Stimulated activated CD4-positive, alpha-beta T cell treated with anti-CD3 and anti-CD28 coated beads, Interleukin-2, amount 100 ng/mL, for 24 hours (primary cell): Measurements from ENCODE around the gene IRF2.
A peak's percentile ranks its signal among the peaks of the same experiment; 100 is the strongest.

Experiments
- DNase-seq, 2 donors: peaks; one replicate each; pipeline ENCODE4 v3.0.0-alpha.2; 2020

The IRF2 gene

DNA sequence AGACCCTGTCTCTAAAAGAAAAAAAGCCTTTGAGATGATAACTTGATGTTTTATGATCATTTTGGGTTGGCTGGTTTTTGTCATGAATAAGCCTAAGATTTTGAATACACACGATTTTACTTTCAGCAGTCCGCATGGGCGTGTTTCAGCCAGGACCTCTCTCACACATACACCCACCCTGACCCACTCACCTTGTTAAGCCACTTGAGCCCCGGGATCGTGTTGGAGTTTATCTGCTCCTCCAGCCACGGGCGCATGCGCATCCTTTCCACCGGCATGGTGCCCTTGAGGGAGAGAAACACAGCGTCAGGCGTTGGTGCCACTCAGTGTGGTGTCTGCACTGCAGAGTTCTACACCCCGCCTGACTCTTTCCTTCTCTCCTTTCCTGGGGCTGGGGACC, 45.6 kb downstream of the IRF2 start:
- no peak for DNase-seq

DNA sequence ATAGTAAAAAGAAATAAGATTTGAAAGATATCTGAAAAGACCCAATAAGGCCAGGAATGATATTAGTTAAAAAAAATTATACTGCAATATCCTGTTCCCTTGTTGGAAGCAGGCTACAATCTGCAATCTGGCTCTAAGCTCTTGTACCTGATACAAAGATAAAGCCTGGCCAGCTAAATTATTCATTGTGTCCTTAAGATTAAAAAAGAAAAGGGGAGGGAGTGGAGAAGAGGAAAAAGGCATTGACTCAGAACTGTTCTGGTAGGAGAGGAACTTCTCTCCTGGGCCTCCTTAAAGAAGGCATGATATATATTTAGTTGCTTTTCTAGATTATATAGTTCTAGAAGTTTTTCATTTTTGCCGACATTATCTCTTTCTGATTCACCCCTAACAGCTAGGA, 46.7 kb downstream of the IRF2 start:
- DNase-seq, result no peak

DNA sequence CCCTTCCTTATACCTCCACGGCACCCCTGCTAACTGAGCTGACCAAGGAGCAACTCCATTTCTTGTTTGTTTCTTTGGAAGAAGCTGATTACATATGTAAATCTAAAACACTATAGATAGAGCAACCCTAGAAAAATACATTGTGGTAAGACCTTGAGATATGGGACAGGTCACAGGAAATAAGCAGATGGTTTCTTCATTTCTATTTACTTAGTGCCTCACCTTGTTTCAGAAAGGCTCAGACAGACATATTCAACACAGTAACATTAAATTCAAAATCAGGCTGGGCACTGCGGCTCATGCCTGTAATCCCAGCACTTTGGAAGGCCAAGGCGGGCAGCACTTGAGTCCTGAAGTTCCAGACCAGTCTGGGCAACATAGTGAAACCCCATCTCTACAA, 47.3 kb downstream of the IRF2 start:
- DNase-seq, result no peak

DNA sequence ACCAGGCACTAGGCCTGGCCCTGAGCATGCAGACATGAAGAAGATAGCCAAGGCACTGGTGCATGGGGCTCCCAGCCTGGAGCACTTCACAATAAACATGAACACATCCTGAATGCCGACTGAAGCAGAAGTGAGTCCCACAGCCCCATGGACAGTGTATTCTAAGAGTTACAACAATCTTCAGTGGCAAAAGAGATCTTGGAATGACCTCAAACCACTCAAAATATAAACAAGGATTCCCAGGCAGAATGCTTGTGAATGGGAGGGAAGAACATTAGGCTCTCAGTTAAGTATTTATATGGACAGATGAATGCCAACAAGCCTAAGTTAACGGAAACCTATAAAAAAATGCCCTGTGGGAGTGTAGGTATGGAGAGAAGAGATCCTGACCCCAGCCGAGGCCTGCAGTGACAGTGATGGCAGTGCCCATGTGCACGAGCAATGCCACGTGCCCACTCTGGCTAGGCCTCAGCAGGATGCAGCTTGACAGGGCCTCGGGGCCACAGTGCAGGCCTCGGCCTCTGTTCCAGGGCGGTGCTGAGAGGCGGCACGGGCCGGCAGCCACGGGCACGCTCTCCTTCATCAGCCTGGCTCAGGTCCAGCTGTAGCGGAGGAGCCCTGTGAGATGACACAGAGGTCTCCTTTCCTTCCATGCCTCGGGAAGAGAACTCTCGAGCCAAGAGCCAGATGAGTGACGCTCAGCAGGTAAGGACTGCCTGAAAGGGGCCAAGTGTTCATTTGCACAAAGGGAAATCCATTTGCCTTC, 49.2 kb downstream of the IRF2 start:
- no peak for DNase-seq

DNA sequence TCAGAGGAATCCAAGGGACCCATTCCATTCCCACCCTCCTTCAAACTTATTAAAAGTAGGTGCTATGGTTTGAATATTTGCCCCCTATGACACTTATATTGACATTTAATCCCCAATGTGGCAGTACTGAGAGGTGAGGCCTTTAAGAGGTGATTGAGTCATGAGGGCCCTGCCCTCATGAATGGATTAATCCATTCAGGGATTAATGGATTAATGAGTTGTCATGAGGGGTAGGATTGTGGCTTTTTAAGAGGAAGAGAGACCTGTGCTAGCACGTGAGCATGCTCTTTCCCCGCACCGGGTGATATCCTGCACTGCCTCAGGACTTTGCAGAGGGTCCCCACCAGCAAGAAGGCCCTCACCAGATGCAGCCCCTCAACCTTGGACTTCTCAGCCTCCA, 50.1 kb downstream of the IRF2 start:
- DNase-seq, result no peak

DNA sequence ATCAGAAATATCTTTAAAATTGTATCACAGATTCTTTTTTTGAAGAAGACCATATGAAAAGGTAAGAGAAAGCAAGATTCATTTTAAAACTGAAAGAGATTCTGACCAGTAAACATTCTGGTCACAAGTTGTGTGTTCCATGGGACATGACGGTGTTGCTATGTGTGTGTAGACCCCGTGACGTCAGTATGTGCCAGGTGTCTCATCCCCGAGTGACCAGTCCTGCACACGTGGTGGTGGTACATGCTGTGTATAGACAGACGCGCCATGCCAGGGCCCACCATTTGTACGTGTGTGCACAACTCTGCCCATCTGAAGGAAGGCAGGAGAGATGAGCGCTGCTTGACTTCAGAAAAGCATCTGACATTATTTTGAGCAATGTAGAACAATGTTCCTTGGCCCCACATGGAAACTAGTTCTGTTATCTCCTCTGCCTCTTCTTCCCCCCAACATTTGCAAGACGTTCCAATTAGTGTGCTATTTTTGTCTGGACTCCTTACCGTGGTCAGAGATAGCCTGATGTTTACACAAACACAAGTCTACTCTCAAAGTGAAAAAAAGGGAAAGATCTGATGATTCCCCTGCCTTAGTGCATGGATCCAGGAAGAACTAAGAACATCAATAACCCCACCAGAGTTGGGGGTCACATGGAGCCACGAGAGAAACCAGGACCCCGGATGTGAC, 51.2 kb downstream of the IRF2 start:
- no peak for DNase-seq

DNA sequence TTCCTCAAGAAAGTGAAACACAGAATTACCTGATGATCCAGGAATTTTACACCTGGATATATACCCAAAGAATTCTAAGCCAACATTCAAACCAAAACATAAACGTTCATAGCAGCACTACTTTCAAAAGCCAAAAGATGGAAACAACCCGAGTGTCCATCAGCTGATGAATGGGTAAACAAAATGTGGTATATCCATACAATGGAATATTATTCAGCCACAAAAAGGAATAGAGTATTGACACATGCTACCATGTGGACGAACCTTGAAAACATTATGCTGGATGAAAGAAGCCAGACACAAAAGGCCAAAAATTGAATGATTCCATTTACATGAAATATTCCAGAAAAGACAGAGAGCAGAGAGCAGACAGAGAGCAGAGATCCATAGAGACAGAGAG, 52.0 kb downstream of the IRF2 start:
- DNase-seq, result no peak

DNA sequence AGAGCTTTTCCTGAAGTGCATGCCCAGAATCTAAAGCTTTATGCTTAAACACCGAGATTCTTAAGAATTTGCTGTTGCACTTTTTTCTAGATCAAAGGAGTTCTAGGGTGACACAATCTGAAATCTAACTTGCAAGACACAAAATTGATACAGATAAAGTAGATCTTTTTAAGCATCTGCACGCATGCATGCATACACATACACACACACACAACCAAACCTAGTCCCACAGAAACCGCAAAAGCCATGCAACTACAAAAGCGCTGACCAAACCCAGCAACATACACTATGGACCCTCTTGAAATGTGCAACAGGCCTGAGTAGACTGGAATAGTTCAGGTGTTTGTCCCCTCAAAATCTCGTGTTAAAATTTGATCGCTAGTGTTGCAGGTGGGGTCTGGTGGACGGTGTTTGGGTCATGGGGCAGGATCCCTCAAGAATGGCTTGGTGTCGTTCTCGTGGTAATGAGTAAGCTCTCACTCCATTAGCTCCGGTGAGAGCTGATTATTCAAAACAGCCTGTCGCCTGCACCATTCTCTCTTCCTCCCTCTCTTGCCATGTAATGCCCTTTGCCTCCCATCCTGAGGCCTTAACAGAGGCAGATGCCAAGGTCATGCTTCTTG, 52.7 kb downstream of the IRF2 start:
- peak in 1 of 2 donors; percentile 12 for DNase-seq

DNA sequence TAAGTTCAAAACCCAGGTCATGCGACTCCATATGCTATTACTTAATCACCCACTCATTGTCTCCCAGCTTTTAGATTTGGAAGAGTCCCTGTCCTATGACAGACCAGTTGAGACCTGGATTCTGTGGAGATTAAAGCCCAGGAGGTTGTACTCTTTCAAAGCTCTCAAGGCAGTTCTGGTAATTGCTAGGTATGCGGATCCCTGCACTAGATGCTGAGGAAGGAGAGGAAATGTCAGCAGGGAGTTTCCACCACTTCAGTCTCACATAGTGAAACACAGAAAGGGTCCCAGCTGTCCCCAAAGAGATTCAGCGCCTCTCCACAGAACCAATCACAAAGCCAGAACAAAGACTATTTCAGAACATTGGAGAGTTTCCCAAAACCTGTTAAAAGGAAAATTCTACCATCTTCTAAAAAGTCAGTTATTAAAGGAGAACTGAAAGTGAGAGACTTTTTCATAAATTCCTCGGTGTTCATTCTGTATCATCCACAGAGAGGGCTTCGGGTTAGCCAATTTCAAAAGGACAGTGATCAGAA, 53.4 kb downstream of the IRF2 start:
- no peak for DNase-seq

DNA sequence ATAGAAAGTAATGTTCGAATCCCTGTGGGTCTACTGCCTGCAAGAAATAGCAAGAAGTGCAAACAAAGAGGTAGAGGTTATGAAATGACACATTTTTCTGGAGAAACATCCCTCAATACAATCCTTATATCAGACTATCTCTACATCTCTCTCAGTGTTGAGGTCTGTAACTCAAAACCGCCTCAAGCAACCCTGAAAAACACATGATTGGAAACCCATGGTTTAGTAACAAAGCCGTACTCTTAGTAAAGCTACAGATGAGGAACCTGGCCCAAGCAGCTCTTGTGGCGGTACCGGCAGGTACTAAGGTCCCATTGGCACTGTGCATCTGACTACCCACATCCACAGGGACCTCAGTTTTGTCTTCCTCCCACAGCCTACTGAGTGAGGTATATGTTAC, 53.9 kb downstream of the IRF2 start:
- peak in 1 of 2 donors; percentile 21 for DNase-seq

DNA sequence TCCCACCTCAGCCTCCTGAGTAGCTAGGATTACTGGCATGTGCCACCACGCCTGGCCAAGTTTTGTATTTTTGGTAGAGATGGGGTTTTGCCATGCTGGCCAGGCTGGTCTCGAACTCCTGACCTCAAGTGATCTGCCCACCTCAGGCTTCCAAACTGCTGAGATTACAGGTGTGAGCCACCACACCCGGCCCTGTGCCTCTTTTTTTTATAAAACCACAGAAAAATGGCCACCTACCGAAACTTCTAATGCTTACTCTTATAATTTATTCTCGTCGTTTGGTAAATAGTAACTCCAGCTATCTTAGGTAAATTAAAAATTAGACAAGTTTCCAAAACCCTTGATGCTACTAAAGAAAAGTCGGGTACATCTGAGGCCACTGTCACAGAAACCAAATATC, 54.4 kb downstream of the IRF2 start:
- DNase-seq, result no peak

DNA sequence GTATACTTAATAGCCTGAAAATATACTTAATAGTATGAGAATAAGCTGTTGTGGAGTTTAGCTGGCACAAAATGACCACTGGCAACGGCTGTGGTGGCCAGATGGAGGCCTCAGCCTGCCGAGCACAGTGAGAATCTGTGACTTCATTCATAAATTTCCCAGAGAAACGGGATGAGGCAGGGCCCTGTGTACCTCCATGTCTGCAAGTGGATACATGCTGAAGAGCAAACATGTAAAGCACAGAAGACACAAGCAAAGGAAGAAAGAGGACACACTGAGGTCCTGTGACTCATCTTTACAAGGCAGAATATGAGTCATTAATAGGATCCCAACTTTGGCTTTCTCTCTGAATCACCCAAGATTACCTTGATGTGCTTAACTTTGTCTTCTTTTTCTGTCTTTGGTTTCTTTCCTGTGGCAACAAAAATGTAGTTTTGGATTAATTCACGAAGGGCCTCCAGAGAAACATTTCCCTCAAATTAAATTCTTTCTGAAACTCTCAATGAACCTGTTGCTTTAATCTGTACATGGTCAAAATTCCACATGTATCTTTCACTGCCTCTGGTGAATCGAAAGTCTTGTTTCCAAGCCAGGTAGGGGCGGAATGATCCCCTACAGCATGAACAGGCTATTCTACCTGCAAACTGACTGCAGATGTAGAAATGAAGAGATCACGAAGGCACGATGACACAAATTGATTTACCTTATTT, 56.4 kb downstream of the IRF2 start:
- peak in 1 of 2 donors; percentile 11 for DNase-seq

DNA sequence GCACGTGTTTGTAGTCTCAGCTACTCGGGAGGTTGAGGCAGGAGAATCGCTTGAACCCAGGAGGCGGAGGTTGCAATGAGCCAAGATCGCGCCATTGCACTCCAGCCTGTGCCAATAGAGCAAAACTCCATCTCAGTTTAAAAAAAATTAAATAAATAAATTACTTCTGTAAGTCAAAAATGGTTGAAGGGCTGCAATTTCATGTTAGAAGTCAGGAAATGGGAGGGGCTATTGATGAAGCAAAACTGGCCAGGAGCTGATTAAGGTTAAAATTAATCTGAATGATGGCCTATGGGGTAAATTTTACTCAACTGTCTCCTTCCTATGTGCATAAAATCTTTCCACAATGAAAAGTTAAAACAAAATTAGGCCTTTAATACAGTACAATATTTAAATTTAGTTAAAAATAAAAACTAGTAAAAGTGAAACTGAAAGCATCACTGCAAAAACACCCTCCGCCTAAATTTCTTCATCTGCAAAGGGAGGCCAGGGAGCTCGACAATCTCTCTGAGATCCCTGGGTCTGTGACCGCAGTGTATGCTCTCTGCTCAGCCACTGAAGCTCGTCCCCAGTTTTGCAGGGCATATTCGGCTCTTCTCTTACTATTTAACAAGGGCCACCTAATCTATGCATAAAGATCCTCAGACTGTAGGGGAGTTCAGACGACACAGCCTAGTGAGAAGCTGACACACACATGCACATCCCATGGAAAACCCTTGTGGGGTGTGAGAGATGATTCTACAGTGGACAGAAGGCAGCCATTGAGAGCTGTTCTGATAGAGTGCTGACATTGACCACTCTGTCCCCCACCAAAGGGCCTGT, 57.2 kb downstream of the IRF2 start:
- DNase-seq, result peak; percentile 49

DNA sequence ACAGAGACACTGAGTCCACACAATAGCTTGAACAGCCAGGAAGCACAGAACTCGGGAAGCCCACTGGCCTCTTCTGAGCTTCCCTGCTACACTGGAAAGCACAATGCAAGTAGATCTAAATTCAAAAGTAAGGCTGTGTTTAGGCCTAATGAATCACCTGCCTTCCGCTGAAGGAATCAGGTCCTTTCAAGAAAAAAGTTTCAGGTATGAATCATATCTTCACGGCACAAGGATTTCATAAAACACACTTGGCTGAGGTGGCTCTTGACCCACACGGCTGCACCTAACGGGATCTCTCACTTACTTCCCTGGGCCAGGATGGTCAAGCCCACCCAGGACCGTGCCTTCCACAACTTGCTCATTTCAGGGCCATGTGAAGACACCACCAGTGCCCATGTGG, 59.3 kb downstream of the IRF2 start:
- DNase-seq, result peak in 1 of 2 donors; percentile 8

DNA sequence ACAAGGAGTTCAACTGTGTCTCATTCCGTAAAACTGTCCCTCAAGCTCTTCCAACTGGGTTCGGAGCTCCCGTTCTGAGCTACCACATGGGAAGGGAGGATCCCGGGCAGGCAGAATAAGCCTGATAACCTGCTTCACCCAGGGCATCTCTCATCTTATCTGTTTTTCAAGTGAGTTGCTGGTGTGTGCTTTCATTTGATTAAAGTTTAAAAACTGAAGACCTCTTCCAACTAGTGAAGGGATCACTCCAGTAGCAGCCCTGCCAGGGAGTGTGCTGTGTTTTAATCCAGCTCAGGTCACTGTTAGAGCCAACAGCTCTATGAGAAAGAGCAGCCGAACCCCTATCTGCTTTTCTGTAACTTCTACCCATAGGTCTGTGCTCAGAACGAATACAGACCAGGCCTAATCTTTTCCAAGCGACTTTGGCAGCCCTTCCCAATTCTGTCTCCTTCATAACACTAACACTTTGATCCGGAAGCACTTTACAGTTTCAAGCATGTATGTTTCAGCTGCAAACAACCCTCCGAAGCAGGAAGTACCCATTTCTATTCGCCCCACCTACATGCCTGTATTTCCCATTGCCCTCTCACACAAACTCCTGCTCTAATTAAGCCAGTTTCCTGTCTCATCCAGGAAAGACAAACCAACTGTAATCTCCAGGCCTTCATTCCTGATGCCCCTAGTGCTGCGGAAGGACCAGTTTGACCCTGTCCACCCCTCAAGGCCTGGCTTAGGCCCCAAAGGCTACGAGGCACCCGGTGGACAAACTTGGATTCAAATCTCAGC, 60.9 kb downstream of the IRF2 start:
- DNase-seq, result no peak

DNA sequence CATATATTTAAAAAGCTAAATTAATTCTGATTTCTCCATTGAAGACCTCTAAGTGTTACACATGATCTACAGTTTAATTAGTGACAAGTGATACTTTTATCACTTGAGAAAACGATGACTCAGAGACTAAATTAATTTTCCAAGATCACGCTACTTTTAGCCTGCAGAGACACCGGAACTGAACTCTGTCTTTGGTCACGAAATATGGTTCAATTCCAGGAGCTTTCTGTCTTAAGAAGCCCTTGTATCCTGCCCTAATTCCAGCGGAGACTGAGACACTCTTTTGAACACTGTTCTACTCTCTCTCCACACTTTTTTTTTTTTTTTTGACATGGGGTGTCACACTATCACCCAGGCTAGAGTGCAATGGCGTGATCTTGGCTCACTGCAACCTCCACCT, 63.6 kb downstream of the IRF2 start:
- DNase-seq, result no peak

DNA sequence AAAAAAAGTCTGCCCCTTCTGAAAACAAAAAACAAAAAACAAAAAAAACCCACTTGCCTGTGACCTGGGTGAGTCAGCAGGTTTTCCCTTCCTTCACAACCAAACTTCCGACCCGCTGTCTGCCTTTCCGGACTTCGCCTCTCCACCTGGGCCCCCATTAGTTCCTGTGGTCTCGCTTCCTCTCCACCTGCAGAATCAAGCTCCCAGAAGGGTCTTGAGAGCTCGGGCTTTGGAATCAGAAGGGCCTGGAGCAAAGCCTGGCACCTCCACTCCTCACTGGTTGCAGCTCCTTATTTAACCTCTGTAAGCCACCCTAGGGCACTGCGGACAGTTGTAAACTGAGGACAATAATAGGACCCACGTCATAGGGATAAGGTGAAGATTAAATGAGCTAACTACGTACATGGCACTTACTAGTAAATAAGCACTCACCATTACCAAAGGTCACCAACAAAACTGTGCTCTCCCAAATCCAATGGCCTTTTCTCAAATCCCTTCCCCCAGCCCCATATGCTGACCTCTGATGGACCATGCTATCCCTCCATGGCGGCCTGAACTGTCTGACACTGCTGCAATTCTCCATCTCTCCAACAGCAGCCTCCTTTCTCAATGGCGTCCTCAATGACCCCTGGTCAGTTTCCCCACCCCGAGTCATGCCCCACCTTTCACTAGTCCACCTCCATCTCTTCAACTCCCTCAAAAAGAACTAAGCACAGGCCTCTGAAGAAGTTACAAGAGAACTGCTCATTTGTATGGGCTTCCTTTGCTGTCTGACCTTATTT, 64.2 kb downstream of the IRF2 start:
- DNase-seq, result peak in 1 of 2 donors; percentile 19

DNA sequence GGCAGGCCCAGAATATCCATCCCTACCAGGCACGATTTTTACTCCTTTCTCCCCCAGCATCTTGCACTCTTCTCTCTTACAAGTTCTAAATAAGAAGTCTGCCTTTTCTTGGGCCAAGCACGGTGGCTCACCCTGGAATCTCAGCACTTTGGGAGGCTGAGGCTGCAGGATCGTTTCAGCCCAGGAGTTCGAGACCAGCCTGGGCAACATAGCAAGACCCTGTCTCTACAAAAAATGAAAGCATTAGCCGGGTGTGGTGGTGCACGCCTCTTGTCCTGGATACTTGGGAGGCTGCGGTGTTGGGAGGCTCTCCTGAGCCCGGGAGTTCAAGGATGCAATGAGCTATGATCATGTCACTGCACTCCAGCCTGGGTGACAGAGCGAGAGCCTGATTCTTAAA, 64.8 kb downstream of the IRF2 start:
- no peak for DNase-seq

DNA sequence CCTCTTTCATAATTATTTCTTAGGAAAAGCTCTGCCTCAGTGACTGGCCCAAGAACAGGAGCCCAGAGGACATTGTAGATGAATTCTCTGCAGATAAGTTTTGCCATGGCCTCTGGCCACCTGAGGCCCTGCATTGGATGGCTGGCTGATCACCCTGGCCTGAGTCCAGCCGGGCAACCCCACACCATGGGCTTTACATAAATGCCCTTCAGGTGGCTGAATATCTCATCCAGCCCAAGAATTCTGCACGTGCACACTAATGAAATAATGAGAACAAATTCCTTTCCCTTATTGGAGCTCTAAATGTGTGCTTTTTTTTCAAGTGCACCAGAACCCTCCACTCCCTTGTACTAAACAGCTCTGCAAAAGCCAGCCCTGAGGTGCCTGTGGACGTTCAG, 65.7 kb downstream of the IRF2 start:
- no peak for DNase-seq

DNA sequence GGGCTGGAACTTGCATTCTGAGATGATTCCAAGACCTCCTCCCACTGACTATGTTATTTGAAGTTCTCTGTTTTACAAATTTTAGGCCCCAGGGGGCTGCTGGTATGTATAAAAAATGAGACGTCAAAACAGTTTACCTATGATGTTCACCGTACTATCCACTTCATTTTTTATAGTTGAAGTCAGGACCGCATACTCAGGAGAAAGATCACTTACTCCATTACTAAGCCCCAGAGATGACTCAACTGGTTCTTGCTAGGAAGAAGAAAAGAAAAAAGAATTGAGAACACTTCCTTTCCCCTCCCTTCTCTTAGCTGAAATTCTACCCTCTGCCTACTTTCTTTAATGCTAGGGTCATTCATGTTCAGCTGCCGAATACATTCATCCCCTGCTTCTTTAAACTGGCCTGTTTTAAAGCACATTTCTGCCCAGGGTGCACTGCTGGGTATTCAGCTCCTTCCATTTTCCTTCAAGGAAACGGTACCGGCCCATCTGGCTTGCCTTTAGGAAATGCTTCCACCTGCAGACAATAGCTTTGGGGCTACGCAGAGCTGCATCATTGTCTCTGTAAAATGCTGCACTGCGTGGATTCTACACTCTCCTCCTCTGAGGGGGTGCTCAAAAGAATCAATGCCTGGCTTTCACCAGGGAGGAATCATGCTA, 66.2 kb downstream of the IRF2 start:
- DNase-seq, result no peak
